NCI-H2227 (cell line): ENCODE results near the gene TRIO.

ENCODE experiments used
- DNase-seq: peaks from one replicate; lab custom pipeline; 2025; ENCODE audit not compliant: unreplicated experiment; lab: John Stamatoyannopoulos, UW

Gene TRIO

DNA sequence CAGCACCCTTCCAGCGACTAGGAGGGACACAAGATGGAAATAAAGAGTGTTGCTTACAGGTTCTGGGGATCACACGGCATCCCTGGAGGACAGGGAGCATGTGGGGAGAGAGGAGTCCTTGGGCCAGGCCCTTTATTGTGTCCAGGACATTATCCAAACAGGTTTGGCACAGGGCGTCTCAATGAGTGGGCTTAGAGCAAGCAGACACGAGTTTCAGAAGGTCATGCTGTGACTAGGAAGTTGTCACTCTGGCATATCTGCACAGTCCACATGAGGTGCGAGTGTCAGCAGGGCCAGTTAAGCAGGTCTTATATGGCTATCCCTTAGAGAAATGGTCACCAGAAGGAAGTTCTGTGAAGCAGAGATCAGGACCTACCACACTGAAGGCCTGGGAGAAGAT is 263.9 kb downstream of the TRIO start:
- DNase-seq, result no peak

DNA sequence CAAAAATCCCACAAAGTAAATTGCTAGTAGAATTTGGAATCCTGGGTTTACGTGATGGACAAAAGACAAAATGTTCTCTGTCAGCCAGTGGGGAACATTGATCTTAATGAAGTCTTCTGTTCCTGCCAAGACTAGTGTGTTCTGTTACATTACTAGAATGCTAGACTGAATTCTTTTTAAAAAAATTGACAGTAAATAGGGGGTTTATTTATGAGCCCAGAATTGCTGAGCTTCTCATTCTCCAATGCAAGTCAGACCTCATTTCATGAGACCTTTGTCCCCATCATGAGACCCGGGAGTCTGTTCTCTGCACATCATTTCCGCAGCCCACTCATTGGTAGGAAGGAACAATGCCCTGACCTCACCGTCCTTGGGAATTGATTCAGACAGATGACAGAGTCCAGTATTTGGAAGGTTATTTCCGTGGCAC is 264.6 kb downstream of the TRIO start:
- no peak for DNase-seq

DNA sequence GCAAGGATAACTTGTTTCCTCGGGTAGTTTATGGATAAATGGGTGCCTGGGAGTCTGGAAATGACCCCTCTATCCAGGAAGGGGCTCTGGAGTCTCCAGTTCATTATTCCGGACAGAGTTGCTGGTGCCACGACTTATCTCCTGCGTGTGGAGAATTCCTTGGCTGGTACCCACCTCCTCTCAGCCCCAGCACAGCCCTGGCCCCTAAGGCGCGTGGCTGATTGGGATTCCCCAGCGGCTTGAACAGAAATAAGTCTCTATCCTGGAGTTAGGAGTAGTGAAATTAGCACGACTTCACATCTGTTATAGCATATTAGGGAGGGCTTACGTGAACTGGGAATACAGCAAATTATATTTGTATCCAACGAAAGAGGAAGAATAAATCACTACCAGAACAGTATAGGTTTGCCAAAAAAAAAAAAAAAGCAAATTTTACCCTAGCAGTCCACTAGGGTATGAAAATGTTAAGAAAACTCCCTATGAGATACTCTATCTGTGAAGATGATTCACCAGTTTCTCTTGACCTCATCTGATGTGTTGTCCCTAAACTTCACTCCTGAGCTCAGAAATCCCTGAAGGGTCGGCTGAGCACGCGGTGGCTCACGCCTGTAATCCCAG is 265.9 kb downstream of the TRIO start:
- no peak for DNase-seq

DNA sequence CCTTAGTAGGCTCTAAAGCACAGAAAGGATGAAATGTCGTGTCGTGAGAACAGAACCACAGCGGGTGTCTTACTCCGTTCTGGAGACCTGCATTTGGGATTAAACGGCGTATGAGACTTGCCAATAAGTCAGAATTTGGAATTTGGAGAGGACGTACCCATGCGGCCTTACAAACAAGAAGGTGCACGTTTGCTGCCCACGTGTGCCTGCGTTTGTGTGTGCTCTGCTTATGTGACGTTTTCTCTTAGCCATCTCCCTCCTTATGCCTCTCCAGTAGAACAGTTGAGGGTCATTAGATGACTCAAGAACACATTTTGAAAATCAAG is 266.9 kb downstream of the TRIO start:
- DNase-seq, result no peak

DNA sequence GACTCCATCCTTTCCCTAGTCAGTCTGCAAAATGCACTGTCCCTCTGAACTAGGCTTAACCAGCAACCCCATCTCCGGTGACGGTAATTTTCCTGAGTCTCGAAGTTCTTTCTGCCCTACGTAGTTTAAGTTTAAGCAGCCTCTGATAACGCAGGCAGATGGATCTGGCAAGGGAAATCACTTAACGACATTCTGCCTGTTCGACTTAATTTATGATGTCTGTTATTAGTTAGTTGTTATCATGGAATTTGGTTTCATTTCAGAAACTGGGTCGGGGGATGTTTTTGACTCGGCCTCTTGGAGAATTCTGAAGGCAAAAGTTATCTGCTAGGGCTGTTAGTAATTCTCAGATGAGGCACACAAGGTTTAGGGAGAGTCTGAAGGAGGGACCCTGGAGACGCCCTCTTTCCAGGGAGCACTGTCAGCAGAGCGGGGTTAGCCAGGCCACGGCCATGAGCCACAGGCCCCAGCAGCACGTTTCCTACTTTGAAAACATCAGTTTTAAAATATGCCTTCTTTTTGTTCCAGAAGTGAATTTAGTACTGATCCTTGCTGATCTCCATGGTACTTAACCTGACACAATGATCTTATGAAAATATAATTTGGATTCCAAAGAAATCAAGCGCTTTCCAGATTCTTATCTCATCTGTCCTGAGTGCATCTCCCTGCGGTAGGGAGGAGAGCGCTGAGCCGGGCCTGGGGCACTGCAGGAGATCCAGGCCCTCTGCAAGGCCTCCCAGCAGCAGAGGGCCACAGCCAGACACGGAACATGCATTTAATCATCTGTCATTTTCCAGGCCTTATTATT is 267.5 kb downstream of the TRIO start:
- DNase-seq, result no peak

DNA sequence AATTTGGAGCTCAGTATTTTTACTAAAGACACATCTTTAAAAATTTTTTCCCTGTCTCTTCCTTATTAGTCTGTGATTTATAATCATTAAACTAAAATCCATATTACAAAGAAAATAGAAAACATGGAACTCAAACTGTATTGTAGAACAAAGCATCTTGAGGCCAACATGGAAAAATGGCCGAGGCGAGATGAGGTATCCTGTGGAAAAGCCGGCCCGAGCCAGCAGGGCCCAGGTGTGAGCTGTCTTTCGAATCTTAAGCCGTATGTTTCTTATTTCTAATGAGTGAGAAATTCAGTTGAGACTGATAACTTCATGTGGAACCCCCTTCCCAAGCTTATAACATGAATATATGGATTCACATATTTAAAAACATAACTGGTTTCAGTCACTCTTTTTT is 268.1 kb downstream of the TRIO start:
- DNase-seq, result no peak

DNA sequence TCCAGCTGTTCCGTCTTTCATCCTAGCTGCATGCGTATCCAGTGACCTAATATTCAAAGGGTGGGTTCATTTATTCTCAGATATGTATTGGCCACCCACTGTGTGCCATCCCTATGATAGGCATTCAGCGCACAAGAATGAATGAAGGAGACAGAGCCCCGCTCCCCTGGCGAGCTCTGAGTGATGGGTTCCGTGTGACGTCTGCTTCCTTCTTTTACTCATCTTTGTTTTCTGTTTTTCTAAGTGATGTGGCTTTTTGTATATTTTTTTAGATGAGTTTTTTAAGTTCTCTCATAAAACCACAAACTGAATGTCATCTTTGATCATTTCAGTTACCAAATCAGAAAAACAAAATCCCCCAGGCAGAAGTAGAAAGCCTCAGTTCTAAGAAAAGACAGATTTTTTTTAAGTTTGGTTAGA is 270.2 kb downstream of the TRIO start:
- DNase-seq, result no peak

DNA sequence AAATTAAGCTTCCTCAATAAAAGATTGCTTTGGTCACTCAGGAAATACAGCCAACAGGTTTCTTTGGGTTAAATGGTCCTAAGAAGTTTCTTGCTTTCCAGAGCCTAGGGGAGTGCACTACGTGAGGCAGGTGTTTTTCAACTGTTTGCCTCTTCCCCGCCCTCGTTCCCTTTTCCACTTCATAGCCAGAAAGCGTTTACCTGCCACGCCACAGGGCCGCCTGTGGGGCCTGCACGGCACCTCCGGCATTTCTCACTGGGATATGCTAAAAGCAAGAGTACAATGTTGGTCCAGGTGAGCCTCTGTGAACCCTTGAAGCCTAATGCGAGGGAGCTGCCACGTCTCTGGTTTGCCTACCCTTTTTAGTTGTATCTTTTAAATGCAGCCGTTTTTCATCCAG is 270.9 kb downstream of the TRIO start:
- no peak for DNase-seq

DNA sequence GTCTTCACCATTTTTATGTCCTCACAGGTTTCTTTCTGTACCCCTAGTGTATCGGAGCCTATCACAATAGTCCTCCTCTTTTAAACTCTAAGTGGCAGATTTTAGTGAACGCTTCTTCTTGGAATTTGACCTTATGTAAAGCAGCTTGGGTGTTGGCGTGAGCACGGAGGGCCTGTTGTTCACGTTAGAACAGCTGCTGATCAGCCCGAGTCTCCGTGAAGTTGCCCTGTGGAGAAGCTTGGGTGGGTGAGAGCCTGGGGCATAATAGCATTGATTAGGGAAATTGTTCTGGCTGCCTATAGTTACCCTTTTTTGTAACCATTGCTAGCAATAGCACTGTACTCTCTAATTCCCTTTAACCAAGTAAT is 271.5 kb downstream of the TRIO start:
- no peak for DNase-seq

DNA sequence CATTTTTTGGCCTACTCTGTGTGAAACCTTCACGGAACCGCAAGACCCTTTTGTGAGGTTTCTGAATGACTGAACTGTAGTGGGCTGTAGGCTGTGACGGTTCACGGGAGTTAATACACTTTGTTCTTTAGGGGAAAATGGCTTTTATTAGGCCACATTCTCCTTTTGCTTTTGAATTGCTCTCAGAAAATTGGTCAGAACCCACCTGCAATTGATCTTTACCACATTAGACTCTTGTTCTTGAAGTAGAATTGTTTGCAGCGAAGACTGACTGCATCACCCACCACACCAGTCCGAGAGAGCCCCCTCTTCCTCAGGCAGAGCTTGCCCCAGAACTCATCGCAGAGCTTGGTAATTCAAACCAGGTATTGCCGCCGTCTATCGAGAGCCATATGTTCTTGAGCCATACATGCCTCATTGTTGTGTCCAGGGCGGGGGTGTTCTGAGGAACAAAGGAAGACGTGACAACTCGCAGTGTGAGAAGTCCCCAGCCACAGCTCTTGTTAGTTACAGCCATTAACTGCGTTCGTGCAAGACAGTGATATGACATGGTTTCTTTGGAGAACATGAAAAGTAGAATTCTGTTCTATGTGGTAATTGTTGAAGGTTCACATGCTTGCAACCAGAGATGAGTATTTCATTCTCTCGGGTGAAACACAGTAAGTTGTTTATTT is 272.0 kb downstream of the TRIO start:
- no peak for DNase-seq

DNA sequence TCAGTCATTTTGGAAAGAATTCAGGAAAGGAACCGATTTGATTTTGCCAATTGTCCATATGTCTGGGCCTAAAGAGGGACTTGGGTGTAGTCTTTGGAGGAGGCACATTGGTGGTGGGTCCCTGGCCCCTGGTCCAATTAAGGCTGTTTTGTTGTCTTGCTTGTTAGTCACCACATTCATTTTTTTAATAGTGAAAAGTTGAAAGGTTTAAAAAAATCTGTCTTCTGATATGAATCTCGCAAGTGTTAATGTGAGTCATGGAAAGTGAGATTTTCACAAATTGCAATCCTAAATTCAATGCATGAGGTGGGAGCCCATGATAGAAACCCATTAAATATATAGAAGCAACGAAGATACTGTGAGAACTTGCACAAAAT is 272.5 kb downstream of the TRIO start:
- no peak for DNase-seq

DNA sequence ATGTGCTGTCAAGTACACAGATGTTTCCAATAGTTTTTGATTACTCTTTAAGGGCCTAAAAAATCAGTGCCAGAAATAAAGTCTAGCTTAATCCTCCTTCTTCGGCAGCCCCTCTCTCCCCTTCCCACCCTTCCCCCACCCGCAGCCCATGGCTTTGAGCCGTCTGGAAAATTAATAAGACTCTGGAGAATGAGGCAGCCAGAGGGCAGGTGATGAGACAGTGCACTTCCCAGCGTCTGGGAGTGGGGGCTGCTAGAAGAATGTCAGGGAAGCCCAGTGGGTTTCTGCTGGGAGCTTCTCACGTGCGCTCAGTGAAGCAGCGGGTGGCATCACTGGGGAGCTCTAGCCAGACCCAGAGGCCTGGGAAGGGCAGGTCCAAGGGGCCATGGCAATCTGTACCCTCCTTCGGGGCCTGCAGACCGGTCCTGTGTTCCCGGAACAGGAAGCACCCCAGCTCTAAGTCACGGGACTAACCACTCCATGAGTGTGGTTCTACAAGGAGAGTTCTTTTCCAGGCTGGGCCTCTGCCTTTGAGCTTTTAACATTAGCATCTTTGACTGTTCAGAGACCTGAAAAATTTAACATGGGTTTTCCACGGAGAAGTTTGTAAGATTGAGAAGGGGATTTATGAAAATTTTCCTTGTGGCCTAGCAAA is 273.6 kb downstream of the TRIO start:
- no peak for DNase-seq

DNA sequence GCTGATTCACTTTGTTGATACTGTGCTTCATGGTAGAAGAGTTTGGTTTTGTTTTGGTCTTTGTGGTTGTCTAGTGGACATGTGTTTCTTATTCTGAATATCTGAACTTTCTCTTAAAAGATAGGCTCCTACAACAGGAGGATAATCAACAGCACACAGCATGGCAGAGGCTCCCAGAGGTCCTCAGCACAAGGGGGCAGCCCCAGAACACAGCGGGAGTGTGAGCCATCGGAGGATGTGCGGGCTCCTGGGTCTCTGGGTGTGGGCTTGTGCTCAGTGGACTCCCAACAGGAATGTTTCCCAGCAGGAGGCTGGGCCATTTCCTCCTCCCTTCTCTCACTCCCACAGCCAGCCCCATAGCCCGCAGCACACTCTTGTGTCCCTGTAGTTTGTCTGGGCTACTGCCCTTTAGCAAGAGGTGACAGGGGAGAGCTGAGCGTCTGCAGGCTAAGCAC is 274.2 kb downstream of the TRIO start:
- DNase-seq, result no peak

DNA sequence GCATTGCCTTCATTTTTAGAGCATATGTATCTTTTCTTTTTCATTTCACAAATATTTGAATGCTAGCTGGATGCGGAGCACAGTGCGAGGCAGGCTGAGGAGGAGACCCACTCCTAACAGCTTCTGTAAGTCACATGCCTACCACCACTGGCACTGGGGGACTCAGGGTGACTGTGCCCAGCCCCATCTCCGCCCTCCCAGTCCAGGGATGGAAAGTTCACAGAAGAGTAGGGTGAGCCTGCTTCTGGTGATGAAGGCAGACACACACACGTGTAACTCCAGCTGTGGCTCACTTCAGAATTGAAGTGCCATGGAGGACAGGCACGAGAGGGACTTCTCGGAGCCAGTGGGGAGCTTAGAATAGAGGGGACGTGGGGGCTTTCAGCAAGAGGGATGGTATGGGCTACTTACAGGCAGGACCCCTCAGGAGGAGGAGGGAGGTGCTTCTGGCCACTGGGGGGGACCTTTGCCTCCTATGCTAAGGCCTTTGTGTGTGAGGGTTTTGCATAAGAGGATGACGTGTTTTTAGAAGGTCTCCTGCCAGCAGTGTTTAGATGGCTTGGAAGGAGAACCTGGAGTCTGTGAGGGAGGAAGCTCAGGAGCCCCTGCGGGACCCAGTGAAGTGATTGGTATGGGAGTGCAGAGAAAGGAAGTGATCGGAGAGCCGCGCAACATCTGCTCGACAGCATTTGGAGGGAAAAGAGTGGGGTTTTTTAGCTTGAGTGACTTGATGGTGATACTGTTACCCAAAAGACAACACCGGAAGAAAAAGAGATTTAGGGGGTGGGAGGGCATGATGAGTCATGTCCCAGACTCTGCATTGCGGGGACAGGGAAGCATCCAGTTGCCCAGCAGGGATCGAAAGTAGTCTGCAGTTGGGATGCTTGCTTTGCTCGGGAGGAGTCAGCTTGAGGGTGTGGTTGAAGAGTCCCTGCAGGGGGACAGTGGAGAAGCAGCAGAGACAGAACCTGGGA is 274.9 kb downstream of the TRIO start:
- DNase-seq, result no peak

DNA sequence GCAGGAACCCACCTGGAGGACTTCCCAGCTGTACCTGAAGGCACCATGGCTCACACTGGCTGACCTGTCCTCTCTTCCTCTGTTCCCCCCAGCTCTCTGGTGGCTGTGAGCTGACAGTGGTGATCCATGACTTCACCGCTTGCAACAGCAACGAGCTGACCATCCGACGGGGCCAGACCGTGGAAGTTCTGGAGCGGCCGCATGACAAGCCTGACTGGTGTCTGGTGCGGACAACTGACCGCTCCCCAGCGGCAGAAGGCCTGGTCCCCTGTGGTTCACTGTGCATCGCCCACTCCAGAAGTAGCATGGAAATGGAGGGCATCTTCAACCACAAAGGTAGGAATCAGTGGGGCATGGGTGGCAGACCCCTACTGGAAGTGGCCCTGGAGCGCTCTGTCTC is 276.5 kb downstream of the TRIO start:
- DNase-seq, result no peak

DNA sequence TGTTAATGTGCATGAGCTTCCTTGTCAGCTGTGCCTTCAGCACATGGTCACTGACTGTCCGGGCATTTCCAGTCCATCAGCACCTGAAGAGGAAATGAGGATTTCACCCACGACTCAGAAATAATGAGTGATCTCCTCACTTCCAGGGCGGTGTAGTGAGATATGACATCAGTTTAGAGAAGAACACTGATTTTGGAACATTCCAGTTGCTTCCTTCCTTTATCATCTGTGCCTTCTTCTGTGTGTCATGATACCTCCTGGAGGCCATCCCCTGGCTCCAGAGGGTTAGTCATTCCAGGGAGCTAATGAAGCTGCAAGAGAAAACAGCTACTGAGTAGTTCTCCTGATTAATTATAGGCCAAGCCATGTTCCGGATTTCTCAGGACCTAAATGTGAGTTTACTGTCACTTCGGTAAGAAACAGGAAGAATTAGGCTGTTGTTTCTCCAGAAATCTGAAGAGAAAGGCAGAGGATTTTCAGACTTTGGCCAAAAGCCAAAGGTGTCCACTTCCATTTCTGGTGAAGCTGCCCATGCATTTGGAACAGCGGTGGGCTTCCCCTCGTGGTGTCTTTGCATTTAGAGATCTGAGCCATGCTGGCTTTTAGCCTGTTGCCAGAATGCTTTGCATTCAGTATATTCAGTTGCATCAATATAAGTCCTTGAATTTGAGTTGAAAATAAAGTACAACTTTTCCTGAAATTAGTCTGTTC is 277.1 kb downstream of the TRIO start:
- DNase-seq, result no peak

DNA sequence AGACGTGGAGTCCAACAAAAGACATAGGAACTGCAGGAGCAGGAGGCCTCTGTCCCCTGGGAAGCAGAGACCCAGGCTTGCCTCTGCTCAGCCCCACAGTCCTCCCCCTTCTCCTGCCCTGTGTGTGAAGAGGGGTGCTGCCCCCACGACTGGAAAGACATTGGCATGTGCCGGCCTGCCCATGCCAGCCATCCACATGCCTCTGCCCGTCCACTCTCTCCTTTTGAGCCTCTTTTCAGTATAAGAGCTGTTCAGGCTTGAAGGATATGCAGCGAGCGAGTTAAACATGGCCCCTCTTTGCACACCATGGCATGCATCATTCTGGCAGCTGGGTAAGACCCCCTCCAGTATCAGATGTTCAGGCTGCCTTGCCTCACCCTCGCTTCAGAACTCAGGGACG is 278.7 kb downstream of the TRIO start:
- DNase-seq, result no peak

DNA sequence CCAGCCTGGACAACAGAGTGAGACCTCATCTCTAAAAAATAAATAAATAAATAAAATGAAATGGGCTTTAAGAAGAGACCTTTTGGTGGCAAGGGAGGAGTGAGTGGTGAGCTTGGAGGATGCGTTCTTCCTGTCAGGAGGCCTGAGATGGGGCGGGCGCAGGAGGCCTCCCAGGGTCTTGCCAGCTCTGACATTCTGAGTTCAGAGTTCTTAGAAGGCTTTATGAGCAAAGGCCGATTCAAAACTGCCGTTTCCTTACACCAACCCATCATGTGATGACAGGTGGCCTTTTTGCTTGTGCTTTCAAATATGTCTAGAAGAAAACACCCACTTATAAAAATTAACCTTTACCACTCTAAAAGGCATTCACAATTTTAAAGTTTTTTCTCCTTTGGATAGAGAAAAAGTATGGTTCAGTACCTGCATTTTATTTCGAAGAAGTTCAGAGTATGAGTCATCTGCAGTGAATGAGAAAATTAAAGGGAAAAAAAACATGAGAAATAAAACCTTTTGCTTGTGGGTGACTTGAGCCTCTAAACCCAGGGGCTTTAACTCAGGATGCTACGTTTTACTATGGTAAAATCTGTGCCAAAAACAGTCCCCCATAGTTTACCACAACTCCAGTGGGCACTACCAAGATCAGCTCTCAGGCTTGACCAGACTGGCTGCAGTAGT is 281.0 kb downstream of the TRIO start:
- no peak for DNase-seq

DNA sequence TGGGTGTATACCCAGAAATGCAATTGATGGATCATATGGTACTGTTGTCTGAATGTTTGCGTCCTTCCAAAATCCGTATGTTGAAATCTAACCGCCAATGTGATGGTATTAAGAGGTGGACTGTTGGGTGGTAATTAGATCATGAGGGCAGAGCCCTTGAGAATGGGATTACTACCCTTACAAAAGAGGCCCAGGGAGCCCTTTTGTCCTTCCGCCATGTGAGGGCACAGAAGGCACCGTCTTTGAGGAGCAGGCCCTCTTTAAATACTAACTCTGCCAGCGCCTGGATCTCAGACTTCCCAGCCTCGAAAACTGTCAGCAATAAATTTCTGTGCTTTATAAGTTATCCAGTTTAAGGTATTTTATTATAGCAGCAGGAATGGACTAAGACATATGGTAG is 282.4 kb downstream of the TRIO start:
- DNase-seq, result no peak

DNA sequence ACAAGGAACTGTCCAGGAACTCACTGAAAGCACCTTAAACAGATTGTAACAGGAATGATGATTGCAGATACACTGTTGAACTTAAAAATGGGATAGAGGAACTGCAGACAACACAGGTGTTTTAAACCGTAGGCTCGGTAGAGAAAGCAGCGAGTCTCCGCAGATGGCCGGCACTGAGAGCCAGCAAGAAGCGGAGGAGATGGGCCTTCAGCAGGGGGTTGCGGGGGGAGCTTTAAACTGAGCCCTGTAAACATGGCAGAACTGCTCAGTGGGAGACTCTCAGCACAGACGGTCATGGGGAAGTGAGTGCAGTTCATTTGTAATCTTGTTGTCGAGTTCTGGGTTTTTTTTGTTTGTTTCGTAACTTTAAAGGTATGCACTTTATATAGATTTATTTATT is 283.4 kb downstream of the TRIO start:
- DNase-seq, result no peak
